Measurements from ENCODE around the gene MXRA7. TPM values are rescaled to one million over a fixed set of nuclear protein-coding genes. Genes with fewer than 3 reads are reported as not detected.
A peak's percentile ranks its signal among the peaks of the same experiment; 100 is the strongest.

MXRA7 gene
- total and polyA plus RNA-seq, 2 donors (not counting 1 experiment from before 2014, with no cell fraction given): 5.5 to 16.1 TPM

GRCh38 chr17:76734080-76734840, 23.5 kb upstream of the MXRA7 start:
- Histone ChIP-seq H3K4me2 (replicated peaks; ENCODE audit: low read depth, low read length, poor library complexity, severe bottlenecking) (peak overlapping the region; percentile 92), H2AFZ (ENCODE audit: insufficient read depth, low read depth, low read length, poor library complexity, severe bottlenecking) (no peak overlapping the region), H3K9ac (ENCODE audit: low read length) (peak overlapping the region; percentile 87), H3K9me3 (ENCODE audit: control extremely low read depth in 1 of 3, control insufficient read depth in 2 of 3, insufficient read depth in 1 of 3, low read length in 2 of 3) (no peaks in the 10 kb centered on the region), H3K27ac (ENCODE audit: low read length in 2 of 2) (peak overlapping the region; percentile 35 to 70), H3K4me1 (ENCODE audit: control insufficient read depth in 2 of 2, insufficient read depth in 2 of 2, low read length in 2 of 2) (peaks cover 47 to 54% of the 10 kb centered on the region in 2 donors), H4K20me1 (ENCODE audit: control insufficient read depth, insufficient read depth, low read length, poor library complexity, severe bottlenecking) (peaks cover 14% of the 10 kb centered on the region), H3K4me3 (ENCODE audit: control extremely low read depth in 1 of 5, extremely low read depth in 1 of 5, insufficient read depth in 1 of 5, low read depth in 2 of 5, low read length in 4 of 5) (peak overlapping the region in 3 of 5 experiments; percentile 5 to 95 (median 11)), H3K79me2 (ENCODE audit: control insufficient read depth, insufficient read depth, low read length) (peaks cover 76% of the 10 kb centered on the region), H3K36me3 (replicated peaks in 1 of 2; ENCODE audit: control extremely low read depth in 1 of 2, control insufficient read depth in 1 of 2, extremely low read depth in 1 of 2, insufficient read depth in 2 of 2, low read length in 1 of 2) (peaks cover 0 to 57% of the 10 kb centered on the region in 2 experiments), H3K27me3 (replicated peaks in 1 of 4; ENCODE audit: control extremely low read depth in 1 of 4, control insufficient read depth in 3 of 4, insufficient read depth in 4 of 4, low read length in 3 of 4) (no peaks in the 10 kb centered on the region)
- no peaks in the 10 kb centered on the region for H3K27me3 Mint-ChIP-seq
- TF ChIP-seq CTCF (IDR thresholded peaks at IDR 0.05) (no peak), EZH2 (IDR thresholded peaks at IDR 0.05; ENCODE audit: borderline replicate concordance, insufficient read depth, low read depth, low read length, poor library complexity, severe bottlenecking) (no peak)
- ChIA-PET POLR2A (interaction anchor here (0.8 to 5.6 kb wide), 2 partner anchors 7 to 63 kb away, joined by 3 to 75 read pairs; partner anchors contain the start of genes JMJD6 and METTL23), CTCF (interaction anchor here (0.8 to 1.6 kb wide), 2 partner anchors 10 to 15 kb away, joined by 3 to 5 read pairs; no protein-coding TSS in a partner anchor)
- ATAC-seq (ENCODE audit: low read depth) (no peak), DNase-seq (peak; percentile 29)
- 3% methylated on average over 5 of the region's 8 CpGs for WGBS (ENCODE audit: insufficient coverage)
- no peaks in the 10 kb centered on the region for H3K9me3 Mint-ChIP-seq (ENCODE audit: insufficient read depth)
- H3K4me1 Mint-ChIP-seq: peaks cover 66% of the 10 kb centered on the region
- peak overlapping the region; percentile 95 for H3K4me3 Mint-ChIP-seq
- intact Hi-C loops (cut with micrococcal nuclease): no loop called here
- H3K27ac Mint-ChIP-seq: peak overlapping the region; percentile 12

- Histone ChIP-seq H3K4me3 (ENCODE audit: control extremely low read depth in 1 of 5, extremely low read depth in 1 of 5, insufficient read depth in 1 of 5, low read depth in 2 of 5, low read length in 4 of 5) (no peak overlapping the region), H3K27ac (ENCODE audit: low read length in 2 of 2) (no peak overlapping the region), H3K36me3 (replicated peaks in 1 of 2; ENCODE audit: control extremely low read depth in 1 of 2, control insufficient read depth in 1 of 2, extremely low read depth in 1 of 2, insufficient read depth in 2 of 2, low read length in 1 of 2) (peaks cover 0 to 58% of the 10 kb centered on the region in 2 experiments), H2AFZ (ENCODE audit: insufficient read depth, low read depth, low read length, poor library complexity, severe bottlenecking) (no peak overlapping the region), H3K79me2 (ENCODE audit: control insufficient read depth, insufficient read depth, low read length) (peaks cover 76% of the 10 kb centered on the region), H3K4me1 (ENCODE audit: control insufficient read depth in 2 of 2, insufficient read depth in 2 of 2, low read length in 2 of 2) (peaks cover 41 to 54% of the 10 kb centered on the region in 2 donors), H3K9me3 (ENCODE audit: control extremely low read depth in 1 of 3, control insufficient read depth in 2 of 3, insufficient read depth in 1 of 3, low read length in 2 of 3) (no peaks in the 10 kb centered on the region), H3K9ac (ENCODE audit: low read length) (no peak overlapping the region), H3K27me3 (replicated peaks in 1 of 4; ENCODE audit: control extremely low read depth in 1 of 4, control insufficient read depth in 3 of 4, insufficient read depth in 4 of 4, low read length in 3 of 4) (no peaks in the 10 kb centered on the region), H4K20me1 (ENCODE audit: control insufficient read depth, insufficient read depth, low read length, poor library complexity, severe bottlenecking) (peaks cover 14% of the 10 kb centered on the region), H3K4me2 (replicated peaks; ENCODE audit: low read depth, low read length, poor library complexity, severe bottlenecking) (no peak overlapping the region)
- Mint-ChIP-seq H3K4me1 (peaks cover 61% of the 10 kb centered on the region), H3K9me3 (ENCODE audit: insufficient read depth) (no peaks in the 10 kb centered on the region), H3K4me3 (peak overlapping the region; percentile 95), H3K27ac (no peak overlapping the region), H3K27me3 (no peaks in the 10 kb centered on the region)
- ChIA-PET CTCF (no interaction called here), POLR2A (interaction anchor here (0.5 kb wide), 1 partner anchor 205 kb away, joined by 4 read pairs; no protein-coding TSS in a partner anchor)
- ATAC-seq (ENCODE audit: low read depth) (no peak), DNase-seq (peak; percentile 19)
- TF ChIP-seq CTCF (IDR thresholded peaks at IDR 0.05): no peak
- no peak for TF ChIP-seq EZH2 (IDR thresholded peaks at IDR 0.05; ENCODE audit: borderline replicate concordance, insufficient read depth, low read depth, low read length, poor library complexity, severe bottlenecking)
- WGBS (ENCODE audit: insufficient coverage): no CpG with 5 or more reads among the region's 1 CpG
- intact Hi-C loops (cut with micrococcal nuclease): no loop called here
Observed at GRCh38 chr17:76733618-76733957, 22.8 kb upstream of the MXRA7 start.

All from B cell (primary cell).